HL-60 (cell line): ENCODE results near the gene MIA3.

ENCODE experiments used
- POLR2AphosphoS5 ChIP-seq: IDR thresholded peaks from 2 replicates; pipeline ENCODE4 v1.6.1; 2012; ENCODE audit warnings: low read depth
- TF ChIP-seq, protein P1 (sequence below): IDR thresholded peaks from one replicate; pipeline ENCODE4 v1.5.1; 2011; ENCODE audit warnings: low read length, control low read depth, inconsistent platforms; ENCODE audit not compliant: insufficient read depth
- TF ChIP-seq, protein P2 (sequence below): IDR thresholded peaks from 2 replicates; pipeline ENCODE4 v1.6.1; 2012; ENCODE audit warnings: low read depth; ENCODE audit not compliant: insufficient replicate concordance

DNA sequence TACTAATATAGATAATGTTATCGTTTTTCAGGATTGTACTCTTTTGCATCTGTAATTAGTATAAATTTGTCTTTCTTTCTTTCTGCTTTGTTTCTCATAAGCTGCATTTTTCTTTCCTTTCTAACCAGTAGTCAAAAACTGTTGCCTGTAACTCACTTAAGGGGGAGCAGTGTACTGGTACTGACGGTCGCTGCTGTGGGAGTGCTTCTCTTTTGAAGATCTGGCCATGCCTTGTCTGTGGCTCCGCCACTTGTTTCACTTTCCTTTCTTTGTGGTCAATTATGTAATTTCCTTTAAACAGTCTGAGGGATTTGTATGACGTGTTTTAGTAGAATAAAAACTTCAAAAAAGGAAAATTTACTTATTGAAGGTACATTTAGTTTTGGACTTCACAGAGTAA is 37.0 kb downstream of the MIA3 start:
- TF ChIP-seq, protein P1, sequence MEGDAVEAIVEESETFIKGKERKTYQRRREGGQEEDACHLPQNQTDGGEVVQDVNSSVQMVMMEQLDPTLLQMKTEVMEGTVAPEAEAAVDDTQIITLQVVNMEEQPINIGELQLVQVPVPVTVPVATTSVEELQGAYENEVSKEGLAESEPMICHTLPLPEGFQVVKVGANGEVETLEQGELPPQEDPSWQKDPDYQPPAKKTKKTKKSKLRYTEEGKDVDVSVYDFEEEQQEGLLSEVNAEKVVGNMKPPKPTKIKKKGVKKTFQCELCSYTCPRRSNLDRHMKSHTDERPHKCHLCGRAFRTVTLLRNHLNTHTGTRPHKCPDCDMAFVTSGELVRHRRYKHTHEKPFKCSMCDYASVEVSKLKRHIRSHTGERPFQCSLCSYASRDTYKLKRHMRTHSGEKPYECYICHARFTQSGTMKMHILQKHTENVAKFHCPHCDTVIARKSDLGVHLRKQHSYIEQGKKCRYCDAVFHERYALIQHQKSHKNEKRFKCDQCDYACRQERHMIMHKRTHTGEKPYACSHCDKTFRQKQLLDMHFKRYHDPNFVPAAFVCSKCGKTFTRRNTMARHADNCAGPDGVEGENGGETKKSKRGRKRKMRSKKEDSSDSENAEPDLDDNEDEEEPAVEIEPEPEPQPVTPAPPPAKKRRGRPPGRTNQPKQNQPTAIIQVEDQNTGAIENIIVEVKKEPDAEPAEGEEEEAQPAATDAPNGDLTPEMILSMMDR, result no peak
- peak; percentile 57; the same call in 1 of the 2 replicates for TF ChIP-seq POLR2AphosphoS5
- TF ChIP-seq, protein P2, sequence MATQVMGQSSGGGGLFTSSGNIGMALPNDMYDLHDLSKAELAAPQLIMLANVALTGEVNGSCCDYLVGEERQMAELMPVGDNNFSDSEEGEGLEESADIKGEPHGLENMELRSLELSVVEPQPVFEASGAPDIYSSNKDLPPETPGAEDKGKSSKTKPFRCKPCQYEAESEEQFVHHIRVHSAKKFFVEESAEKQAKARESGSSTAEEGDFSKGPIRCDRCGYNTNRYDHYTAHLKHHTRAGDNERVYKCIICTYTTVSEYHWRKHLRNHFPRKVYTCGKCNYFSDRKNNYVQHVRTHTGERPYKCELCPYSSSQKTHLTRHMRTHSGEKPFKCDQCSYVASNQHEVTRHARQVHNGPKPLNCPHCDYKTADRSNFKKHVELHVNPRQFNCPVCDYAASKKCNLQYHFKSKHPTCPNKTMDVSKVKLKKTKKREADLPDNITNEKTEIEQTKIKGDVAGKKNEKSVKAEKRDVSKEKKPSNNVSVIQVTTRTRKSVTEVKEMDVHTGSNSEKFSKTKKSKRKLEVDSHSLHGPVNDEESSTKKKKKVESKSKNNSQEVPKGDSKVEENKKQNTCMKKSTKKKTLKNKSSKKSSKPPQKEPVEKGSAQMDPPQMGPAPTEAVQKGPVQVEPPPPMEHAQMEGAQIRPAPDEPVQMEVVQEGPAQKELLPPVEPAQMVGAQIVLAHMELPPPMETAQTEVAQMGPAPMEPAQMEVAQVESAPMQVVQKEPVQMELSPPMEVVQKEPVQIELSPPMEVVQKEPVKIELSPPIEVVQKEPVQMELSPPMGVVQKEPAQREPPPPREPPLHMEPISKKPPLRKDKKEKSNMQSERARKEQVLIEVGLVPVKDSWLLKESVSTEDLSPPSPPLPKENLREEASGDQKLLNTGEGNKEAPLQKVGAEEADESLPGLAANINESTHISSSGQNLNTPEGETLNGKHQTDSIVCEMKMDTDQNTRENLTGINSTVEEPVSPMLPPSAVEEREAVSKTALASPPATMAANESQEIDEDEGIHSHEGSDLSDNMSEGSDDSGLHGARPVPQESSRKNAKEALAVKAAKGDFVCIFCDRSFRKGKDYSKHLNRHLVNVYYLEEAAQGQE, result no peak
